RPMI8226 (cell line): ENCODE results near the gene RNF4.
"Not testable (repeated sequence)": the region's sequence is repeated elsewhere in the genome, so short reads cannot be mapped to it uniquely, and the experiment has no call there.

Source experiments
- DNase-seq: peaks from one replicate; pipeline ENCODE4 v3.0.0-alpha.2; 2015

The RNF4 gene

DNA sequence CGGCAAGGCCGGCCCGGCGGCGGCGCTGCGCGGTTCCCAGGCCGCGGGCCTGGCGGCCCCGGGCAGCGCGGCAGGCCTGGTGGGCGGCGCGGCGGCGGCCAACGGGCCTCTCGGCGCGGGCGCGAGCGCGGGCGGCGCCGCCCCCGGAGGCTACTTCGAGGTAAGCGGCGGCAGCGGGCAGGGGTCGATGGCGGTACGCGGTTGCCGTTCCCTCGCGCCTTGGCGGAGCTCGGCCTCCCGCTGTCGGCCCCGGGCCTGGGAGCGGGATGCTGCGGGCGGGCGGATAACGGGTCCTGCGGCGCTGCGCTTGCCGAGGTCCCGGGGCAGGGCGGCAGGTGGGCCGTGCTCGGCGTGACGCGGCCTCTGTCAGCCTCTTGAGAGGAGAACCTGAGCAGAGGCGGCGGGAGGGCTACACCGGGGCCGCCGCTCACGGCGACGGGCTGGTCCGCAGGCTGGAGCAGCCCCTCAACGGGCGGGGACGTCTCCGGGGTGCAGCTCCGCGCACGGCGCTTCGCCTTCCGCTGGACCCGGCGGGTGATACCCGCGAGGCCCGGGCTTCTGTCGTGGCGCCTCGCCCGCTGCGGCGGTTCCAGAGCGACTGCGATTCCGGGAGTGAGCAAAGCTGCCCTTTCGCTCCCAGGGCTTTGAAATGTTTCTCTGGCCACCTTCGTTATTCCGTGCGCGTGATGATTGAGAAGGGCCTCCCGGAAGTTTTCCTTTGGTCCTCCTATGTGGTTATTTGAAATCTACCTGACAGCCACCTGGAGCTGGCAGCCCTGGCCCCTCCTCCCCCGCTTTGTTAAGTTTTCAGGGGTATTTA lies 68.3 kb downstream of the RNF4 start:
- DNase-seq: peak; percentile 33

DNA sequence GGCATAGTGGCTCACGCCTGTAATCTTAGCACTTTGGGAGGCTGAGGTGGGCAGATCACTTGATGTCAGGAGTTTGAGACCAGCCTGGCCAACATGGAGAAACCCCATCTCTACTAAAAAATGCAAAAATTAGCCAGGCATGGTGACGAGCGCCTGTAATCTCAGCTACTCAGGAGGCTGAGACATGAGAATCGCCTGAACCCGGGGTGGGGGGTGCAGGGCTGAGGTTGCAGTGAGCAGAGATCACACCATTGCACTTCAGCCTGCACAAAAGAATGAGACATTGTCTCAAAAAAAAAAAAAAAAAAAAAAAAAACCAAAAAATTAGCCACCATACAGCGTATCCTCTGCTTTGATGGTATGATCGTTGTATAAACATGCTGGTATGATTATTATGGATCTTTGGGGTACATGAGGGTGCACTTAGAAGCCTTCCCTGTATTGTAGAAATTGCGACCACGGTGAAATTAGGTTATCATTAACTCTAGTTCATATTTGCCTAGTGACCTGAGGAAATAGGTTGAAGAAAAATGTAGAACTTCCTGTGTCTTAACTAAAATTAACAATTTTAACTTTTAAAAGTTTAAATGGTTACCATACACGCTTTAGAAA lies 74.8 kb downstream of the RNF4 start:
- DNase-seq: not testable (repeated sequence)

GRCh38 chr4:2545321-2546013 lies 76.6 kb downstream of the RNF4 start:
- no peak for DNase-seq

DNA sequence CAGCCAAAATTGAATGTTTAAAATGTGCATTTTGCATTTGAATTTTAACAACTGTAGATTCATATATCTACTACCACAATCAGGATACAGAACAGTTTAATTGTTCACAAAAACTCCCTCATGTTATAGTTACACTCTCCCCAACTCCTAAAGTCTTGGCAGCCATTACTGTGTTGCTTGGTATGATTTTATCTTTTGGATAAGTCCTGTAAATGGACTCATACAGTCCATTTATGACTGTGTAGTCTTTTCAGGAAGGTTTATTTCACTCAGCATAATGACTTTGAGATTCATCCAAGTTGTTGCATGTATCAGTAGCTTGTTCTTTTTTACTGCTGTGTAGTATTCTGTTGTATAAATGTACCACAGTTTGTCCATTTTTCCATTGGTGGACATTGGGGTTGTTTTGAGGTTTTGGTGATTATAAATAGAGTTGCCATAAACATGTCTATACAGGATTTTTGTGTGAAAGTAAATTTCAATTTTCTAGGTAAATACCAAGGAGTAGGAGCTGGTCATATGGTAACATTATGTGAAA lies 77.4 kb downstream of the RNF4 start:
- no peak for DNase-seq

- not testable (repeated sequence) for DNase-seq
These were observed 78.2 kb downstream of the RNF4 start for GRCh38 chr4:2546961-2547691.

GRCh38 chr4:2551118-2551517 lies 82.2 kb downstream of the RNF4 start:
- no peak for DNase-seq

DNA sequence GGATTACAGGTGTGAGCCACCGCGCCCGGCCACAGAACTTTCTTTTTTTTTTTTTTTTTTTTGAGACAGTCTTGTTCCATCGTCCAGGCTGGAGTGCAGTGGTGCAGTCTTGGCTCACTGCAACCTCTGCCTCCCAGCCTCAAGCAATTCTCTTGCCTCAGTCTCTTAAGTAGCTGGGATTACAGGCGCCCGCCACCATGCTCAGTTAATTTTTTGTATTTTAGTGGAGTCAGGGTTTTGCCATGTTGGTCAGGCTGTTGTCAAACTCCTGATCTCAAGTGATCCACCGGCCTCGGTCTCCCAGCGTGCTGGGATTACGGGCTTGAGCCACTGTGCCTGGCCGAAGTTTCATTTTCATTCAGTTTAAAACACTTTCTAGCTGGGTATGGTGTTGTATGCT lies 83.9 kb downstream of the RNF4 start:
- DNase-seq: no peak

GRCh38 chr4:2558301-2558700 lies 89.4 kb downstream of the RNF4 start:
- no peak for DNase-seq

GRCh38 chr4:2560167-2560566 lies 91.3 kb downstream of the RNF4 start:
- no peak for DNase-seq
